ENCODE measurements around the gene PLIN1. TPM values are rescaled to one million over a fixed set of nuclear protein-coding genes. Genes with fewer than 3 reads are reported as not detected.

The PLIN1 gene
- total RNA-seq, 2 experiments from 2014 or later, result 0.50 to 1.1 TPM

DNA sequence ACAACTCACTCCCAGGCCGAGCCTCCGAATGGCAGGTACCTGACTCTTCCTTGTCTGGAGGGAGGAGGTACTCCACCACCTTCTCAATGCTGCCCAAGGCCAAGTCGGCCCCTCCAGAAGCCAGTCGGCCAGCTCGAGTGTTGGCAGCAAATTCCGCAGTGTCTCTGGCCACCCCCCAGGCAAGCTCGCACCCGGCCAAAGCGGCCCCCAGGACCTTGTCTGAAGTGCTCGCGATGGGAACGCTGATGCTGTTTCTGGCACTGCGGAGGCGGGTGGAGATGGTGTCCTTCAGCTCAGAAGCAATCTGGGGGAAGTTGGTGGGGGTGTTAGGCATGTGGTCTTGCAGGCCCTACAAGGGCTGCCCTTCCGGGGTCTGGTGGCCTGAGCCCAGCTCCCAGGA is 9.2 kb downstream of the PLIN1 start:
- peaks cover 4% of the 10 kb centered on the region for H3K4me1 Mint-ChIP-seq (ENCODE audit: low read depth)
- TF ChIP-seq CTCF (IDR thresholded peaks at IDR 0.05), result no peak
- DNase-seq, result no peak
- intact Hi-C loops (cut with micrococcal nuclease), result no loop called here
- ATAC-seq, result no peak
- no peak overlapping the region for H3K4me3 Mint-ChIP-seq
- peaks cover 9% of the 10 kb centered on the region for H3K27me3 Mint-ChIP-seq
- no peak overlapping the region for H3K27ac Mint-ChIP-seq
- CTCF ChIA-PET, result interaction anchor here (0.6 to 1.2 kb wide), 2 partner anchors 12 to 43 kb away, joined by 3 read pairs; no protein-coding TSS in a partner anchor
- H3K36me3 Mint-ChIP-seq (ENCODE audit: low read depth), result no peaks in the 10 kb centered on the region
- H3K9me3 Mint-ChIP-seq, result no peaks in the 10 kb centered on the region
- POLR2A ChIA-PET, result no interaction called here

- ChIA-PET CTCF (interaction anchor here (0.6 kb wide), 1 partner anchor 43 kb away, joined by 3 read pairs; no protein-coding TSS in a partner anchor), POLR2A (no interaction called here)
- TF ChIP-seq CTCF (IDR thresholded peaks at IDR 0.05), result no peak
- Mint-ChIP-seq H3K27ac (no peak overlapping the region), H3K4me1 (ENCODE audit: low read depth) (peaks cover 4% of the 10 kb centered on the region), H3K4me3 (no peak overlapping the region), H3K9me3 (no peaks in the 10 kb centered on the region), H3K27me3 (peaks cover 15% of the 10 kb centered on the region), H3K36me3 (ENCODE audit: low read depth) (no peaks in the 10 kb centered on the region)
- DNase-seq (no peak), ATAC-seq (no peak)
- intact Hi-C loops (cut with micrococcal nuclease), result no loop called here
Observed at GRCh38 chr15:89669309-89669865, 9.8 kb downstream of the PLIN1 start.

DNA sequence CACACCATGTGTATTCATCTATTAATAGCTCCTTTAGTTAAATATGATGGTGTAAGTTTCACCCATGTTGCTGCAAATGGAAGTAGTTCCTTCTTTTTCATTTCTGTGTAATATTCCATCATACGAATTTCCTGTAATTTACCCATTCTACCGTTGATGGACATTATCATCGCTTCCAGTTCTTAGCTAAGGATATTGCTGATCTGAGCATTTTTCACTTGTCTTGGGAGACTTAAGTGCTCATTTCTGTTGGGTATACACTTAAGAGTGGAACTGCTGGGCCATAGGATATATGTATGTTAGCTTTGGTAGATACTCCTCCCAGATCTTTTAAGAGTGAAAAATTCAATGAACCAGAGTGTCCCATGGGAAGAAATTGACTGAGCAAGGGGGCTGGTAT is 11.0 kb downstream of the PLIN1 start:
- H3K4me3 Mint-ChIP-seq, result no peak overlapping the region
- POLR2A ChIA-PET, result no interaction called here
- no peak for TF ChIP-seq CTCF (IDR thresholded peaks at IDR 0.05)

DNA sequence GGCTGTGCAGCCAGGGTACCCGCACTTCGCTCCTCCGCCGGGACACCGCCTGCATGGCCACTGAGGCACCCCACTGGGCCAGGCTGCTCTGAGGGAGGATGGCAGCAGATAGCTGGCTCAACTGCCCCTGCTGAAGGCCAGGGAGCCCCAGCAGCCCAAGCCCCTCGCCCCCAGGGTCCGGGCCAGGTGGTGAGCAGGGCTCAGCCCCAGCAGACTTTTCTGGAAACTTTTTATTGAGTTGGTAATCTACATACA is 11.5 kb downstream of the PLIN1 start:
- H3K9me3 Mint-ChIP-seq, result no peaks in the 10 kb centered on the region
- CTCF ChIA-PET, result no interaction called here
- H3K27me3 Mint-ChIP-seq, result peaks cover 19% of the 10 kb centered on the region
- DNase-seq (no peak), ATAC-seq (no peak)
- H3K36me3 Mint-ChIP-seq (ENCODE audit: low read depth), result no peaks in the 10 kb centered on the region
- POLR2A ChIA-PET, result no interaction called here
- H3K4me1 Mint-ChIP-seq (ENCODE audit: low read depth), result peaks cover 4% of the 10 kb centered on the region
- no peak overlapping the region for H3K27ac Mint-ChIP-seq
- no peak for TF ChIP-seq CTCF (IDR thresholded peaks at IDR 0.05)
- H3K4me3 Mint-ChIP-seq, result no peak overlapping the region
- intact Hi-C loops (cut with micrococcal nuclease), result no loop called here

More for the DNA sequence above, 11.0 kb downstream of the PLIN1 start:
- Mint-ChIP-seq H3K27me3 (peaks cover 18% of the 10 kb centered on the region), H3K27ac (no peak overlapping the region), H3K4me1 (ENCODE audit: low read depth) (peaks cover 4% of the 10 kb centered on the region), H3K36me3 (ENCODE audit: low read depth) (no peaks in the 10 kb centered on the region), H3K9me3 (no peaks in the 10 kb centered on the region)
- intact Hi-C loops (cut with micrococcal nuclease), result no loop called here
- no peak for ATAC-seq
- CTCF ChIA-PET, result interaction anchor here (0.7 kb wide), 1 partner anchor 238 kb away, joined by 3 read pairs; no protein-coding TSS in a partner anchor
- no peak for DNase-seq

DNA sequence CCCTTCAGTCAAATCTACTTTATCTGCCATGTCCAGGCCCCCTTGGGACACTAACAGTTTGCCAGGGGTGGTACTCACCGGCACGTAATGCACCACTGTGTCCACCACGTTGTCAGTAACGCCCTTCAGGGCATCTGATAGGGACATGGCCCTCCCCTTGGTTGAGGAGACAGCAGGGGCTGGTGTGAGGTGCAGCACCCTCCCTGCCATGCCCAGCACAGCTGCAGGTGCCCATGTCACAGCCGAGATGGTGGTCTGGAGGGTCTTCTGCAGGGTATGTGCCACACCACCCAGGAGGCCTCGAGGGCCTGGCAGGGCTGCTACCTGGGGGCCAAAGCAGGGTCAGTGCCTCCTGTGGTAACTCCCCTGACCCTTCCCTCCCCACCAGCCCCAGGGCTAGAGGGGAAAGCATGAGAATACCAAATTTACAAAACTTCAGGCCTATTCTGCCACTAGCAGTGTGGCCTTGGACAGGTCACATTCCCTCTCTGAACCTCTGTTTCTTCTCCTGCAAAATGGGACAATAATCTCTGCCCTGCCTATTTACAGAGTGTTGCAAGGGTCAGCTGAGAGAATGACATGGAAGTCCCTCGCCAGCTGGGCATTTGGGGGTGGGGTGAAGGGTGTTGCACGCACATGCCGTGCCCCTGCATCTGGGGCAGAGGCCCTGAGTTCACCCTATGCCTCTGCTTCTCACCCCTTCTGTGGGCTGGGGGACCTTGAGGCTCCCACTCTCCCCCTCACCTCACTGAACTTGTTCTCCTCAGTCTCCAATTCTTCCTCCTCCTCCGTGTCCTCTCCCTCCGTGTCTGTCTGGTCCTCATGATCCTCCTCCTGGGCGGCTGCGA is 12.1 kb downstream of the PLIN1 start:
- ATAC-seq, result no peak
- Mint-ChIP-seq H3K27me3 (peaks cover 23% of the 10 kb centered on the region), H3K4me1 (ENCODE audit: low read depth) (peaks cover 4% of the 10 kb centered on the region)

More for the DNA sequence above, 12.1 kb downstream of the PLIN1 start:
- Mint-ChIP-seq H3K4me3 (no peak overlapping the region), H3K36me3 (ENCODE audit: low read depth) (no peaks in the 10 kb centered on the region), H3K9me3 (no peaks in the 10 kb centered on the region), H3K27ac (no peak overlapping the region)
- no peak for TF ChIP-seq CTCF (IDR thresholded peaks at IDR 0.05)
- DNase-seq, result no peak
- ChIA-PET CTCF (no interaction called here), POLR2A (no interaction called here)
- intact Hi-C loops (cut with micrococcal nuclease), result no loop called here

Data from activated CD8-positive, alpha-beta T cell treated with anti-CD3 and anti-CD28 coated beads for 36 hours (primary cell).